Measurements from ENCODE around the gene KIF19. TPM values are rescaled to one million over a fixed set of nuclear protein-coding genes. Genes with fewer than 3 reads are reported as not detected.
A peak's percentile ranks its signal among the peaks of the same experiment; 100 is the strongest.

KIF19 gene
- total and polyA plus RNA-seq, 10 of the 15 experiments (the other 5 are each of a cell fraction or from before 2014, with no cell fraction given): 0.06 to 0.07 TPM; not detected in 8

DNA sequence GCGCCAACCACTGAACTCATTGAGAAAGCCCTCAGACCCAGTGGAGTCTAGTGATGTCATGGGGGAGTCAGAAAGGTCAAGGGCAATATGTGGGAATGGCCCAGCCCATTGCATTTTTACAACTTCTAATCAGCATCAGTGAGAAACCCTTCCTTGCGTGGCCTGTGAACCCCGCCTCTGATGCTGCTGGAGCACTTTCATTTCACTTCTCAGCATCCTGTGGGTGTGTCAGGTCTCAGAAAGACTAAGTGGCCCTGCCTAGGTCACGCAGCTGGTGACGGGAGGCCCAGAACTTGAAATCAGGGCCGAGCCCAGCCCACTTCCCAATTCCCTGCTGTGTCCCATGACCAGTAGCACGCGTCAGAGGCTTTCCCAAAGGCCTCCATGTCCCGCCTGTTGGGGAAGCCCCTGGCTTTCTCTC, 45.9 kb upstream of the KIF19 start:
- H3K27ac ChIP-seq (ENCODE audit: control insufficient read depth, insufficient read depth): peak overlapping the region; percentile 79
- DNase-seq (ENCODE audit: low read depth, low spot score) (no peak), FAIRE-seq (peak; percentile 98), ATAC-seq (peak; percentile 76)
- intact Hi-C loops (cut with micrococcal nuclease; ENCODE audit: unreplicated experiment) (loop anchor here (5.0 kb wide), 1 partner anchor 68 kb away; the partner anchor contains the start of gene TTYH2), in situ Hi-C loops (cut with MboI) (loop anchor here (25.0 kb wide), 1 partner anchor 1868 kb away; no protein-coding TSS in a partner anchor)
- H3K36me3 ChIP-seq (ENCODE audit: control insufficient read depth in 2 of 2, insufficient read depth in 2 of 2, low read length in 1 of 2): no peaks in the 10 kb centered on the region
- peak overlapping the region; percentile 49 for H2AFZ ChIP-seq (ENCODE audit: control insufficient read depth, low read depth, low read length)
- H3K27me3 ChIP-seq (replicated peaks in 1 of 2; ENCODE audit: control insufficient read depth in 2 of 2, insufficient read depth in 2 of 2, low read length in 1 of 2): no peaks in the 10 kb centered on the region
- BruUV-seq (replicated peaks): no TSS peak
- peaks cover 27% of the 10 kb centered on the region for H3K4me1 ChIP-seq (ENCODE audit: control insufficient read depth, insufficient read depth, low read length)
- 0 out of 2 replicates have a peak overlapping the region, but pooled peaks have one; percentile 24 for H3K4me3 ChIP-seq
- 51% methylated on average over 8 of the region's 9 CpGs for WGBS (ENCODE audit: insufficient coverage, insufficient replicate concordance, low lambda C conversion rate, missing lambda C conversion rate)
- ChIA-PET SMC1A (ENCODE audit: uncharacterized antibody, unreplicated experiment) (interaction anchor here (1.0 to 10.6 kb wide), 2 partner anchors 9 to 17 kb away, joined by 3 to 101 read pairs; no protein-coding TSS in a partner anchor), POLR2A (interaction anchor here (0.6 to 1.2 kb wide), 5 partner anchors 8 to 187 kb away, joined by 3 to 5 read pairs (median 4); no protein-coding TSS in a partner anchor), CTCF (interaction anchor here (0.7 to 3.5 kb wide), 5 partner anchors 9 to 80 kb away, joined by 3 to 18 read pairs (median 3); no protein-coding TSS in a partner anchor), RAD21 (ENCODE audit: unreplicated experiment) (interaction anchor here (0.5 to 3.1 kb wide), 3 partner anchors 16 to 67 kb away, joined by 3 to 10 read pairs (median 4); partner anchors contain the start of gene TTYH2)
- peak overlapping the region; percentile 59 for H3K4me2 ChIP-seq (ENCODE audit: control insufficient read depth, insufficient read depth)
- H3K9ac ChIP-seq (ENCODE audit: control insufficient read depth, insufficient read depth, low read length): peak overlapping the region; percentile 50
- no peaks in the 10 kb centered on the region for H4K20me1 ChIP-seq (ENCODE audit: control insufficient read depth, insufficient read depth)
- H3K79me2 ChIP-seq (ENCODE audit: control insufficient read depth, insufficient read depth, low read length): no peaks in the 10 kb centered on the region
- no peaks in the 10 kb centered on the region; the same call in 2 of the 3 replicates for H3K9me3 ChIP-seq (replicated peaks; ENCODE audit: control insufficient read depth, insufficient read depth, low read length)
- no peak for TF ChIP-seq MEF2A (IDR thresholded peaks at IDR 0.05; ENCODE audit: insufficient read depth, low read depth, low read length)
- TF ChIP-seq TCF12 (IDR thresholded peaks at IDR 0.05; ENCODE audit: low read depth, low read length): peak; percentile 73; the same call in 1 of the 2 replicates
- TF ChIP-seq SRF (IDR thresholded peaks at IDR 0.05; ENCODE audit: low read depth in 2 of 2, low read length in 2 of 2): no peak
- peak; percentile 33; the same call in 1 of the 2 replicates for TF ChIP-seq POLR2AphosphoS5 (IDR thresholded peaks at IDR 0.05; ENCODE audit: low read length)
- TF ChIP-seq CREB1 (IDR thresholded peaks at IDR 0.05; ENCODE audit: low read depth): peak; percentile 42; the same call in 1 of the 2 replicates
- TF ChIP-seq NR2C1 (IDR thresholded peaks at IDR 0.05): peak; percentile 51
- TF ChIP-seq SP1 (IDR thresholded peaks at IDR 0.05; ENCODE audit: low read depth, low read length): peak; percentile 13
- TF ChIP-seq ZNF592 (IDR thresholded peaks at IDR 0.05): 0 out of 2 replicates have a peak, but pooled peaks have one; percentile 31
- no peak for TF ChIP-seq CHD4 (IDR thresholded peaks at IDR 0.05)
- TF ChIP-seq YY1 (IDR thresholded peaks at IDR 0.05; ENCODE audit: low read depth, low read length): 0 out of 2 replicates have a peak, but pooled peaks have one; percentile 6
- peak in 1 of 2 experiments; percentile 54; a peak in 2 of 4 replicates for TF ChIP-seq IKZF2 (IDR thresholded peaks at IDR 0.05)
- TF ChIP-seq PAX8 (IDR thresholded peaks at IDR 0.05): no peak
- TF ChIP-seq KLF5 (IDR thresholded peaks at IDR 0.05; ENCODE audit: partially characterized antibody): peak; percentile 16
- 0 out of 2 replicates have a peak, but pooled peaks have one; percentile 21 for TF ChIP-seq RELB (IDR thresholded peaks at IDR 0.05; ENCODE audit: low read depth)
- TF ChIP-seq, protein P1, sequence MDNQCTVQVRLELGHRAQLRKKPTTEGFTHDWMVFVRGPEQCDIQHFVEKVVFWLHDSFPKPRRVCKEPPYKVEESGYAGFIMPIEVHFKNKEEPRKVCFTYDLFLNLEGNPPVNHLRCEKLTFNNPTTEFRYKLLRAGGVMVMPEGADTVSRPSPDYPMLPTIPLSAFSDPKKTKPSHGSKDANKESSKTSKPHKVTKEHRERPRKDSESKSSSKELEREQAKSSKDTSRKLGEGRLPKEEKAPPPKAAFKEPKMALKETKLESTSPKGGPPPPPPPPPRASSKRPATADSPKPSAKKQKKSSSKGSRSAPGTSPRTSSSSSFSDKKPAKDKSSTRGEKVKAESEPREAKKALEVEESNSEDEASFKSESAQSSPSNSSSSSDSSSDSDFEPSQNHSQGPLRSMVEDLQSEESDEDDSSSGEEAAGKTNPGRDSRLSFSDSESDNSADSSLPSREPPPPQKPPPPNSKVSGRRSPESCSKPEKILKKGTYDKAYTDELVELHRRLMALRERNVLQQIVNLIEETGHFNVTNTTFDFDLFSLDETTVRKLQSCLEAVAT (IDR thresholded peaks at IDR 0.05): no peak
- peak; percentile 86 for TF ChIP-seq ATF7 (IDR thresholded peaks at IDR 0.05; ENCODE audit: low read depth)
- peak; percentile 97 for TF ChIP-seq NR2F1 (conservative IDR thresholded peaks at IDR 0.05)
- TF ChIP-seq CHD1 (IDR thresholded peaks at IDR 0.05; ENCODE audit: low read depth, low read length): no peak
- peak; percentile 17; the same call in 1 of the 2 replicates for TF ChIP-seq HCFC1 (IDR thresholded peaks at IDR 0.05; ENCODE audit: low read length)
